ENCODE results near the gene NT5DC4. TPM values are rescaled to one million over a fixed set of nuclear protein-coding genes. Genes with fewer than 3 reads are reported as not detected.

Gene NT5DC4
- total and polyA plus RNA-seq, 4 donors: 1.2 TPM; not detected in 3

DNA sequence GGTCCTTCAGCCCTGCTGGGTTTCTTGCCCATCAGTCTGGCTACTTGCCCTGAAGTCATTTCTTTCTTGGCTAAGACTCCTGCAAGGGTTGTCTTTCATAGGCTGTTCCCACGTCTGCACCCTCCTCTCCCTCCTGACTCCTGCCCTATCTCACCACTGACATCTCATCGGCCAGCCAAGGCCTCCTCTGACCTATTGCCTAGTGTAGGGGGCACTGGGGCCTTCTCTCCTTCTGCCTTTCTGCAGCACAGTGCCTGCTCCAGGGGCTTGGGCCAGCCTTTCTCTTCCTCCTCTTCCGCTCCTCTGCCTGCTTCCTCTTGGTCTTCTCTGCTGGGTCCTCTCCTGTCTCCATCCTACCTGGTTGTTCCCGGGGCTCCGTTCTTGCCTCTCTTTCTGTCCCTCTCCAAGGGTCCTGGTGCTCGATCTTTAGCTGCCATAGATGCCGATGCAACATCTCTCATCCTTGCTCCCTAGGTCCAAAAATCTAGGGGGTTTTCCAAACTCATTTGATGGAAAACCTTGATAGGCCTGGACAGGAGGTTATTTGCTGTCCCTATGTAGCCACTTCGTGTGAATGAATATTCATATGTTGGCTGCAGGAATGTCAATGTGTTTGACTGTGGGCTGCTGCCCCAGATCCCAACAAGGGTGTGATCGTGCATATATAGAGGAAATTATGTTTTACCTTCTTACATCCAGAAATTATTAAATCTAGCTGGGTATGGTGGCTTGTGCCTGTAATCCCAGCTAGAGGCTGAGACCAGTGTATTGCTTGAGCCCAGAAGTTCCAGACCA is 9.7 kb upstream of the NT5DC4 start:
- no peaks in the 10 kb centered on the region for H3K4me1 ChIP-seq (ENCODE audit: control insufficient read depth in 4 of 4, insufficient read depth in 4 of 4, low read length in 3 of 4)
- TF ChIP-seq, protein P1, sequence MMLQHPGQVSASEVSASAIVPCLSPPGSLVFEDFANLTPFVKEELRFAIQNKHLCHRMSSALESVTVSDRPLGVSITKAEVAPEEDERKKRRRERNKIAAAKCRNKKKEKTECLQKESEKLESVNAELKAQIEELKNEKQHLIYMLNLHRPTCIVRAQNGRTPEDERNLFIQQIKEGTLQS (IDR thresholded peaks at IDR 0.05): no peak
- TF ChIP-seq, protein P2, sequence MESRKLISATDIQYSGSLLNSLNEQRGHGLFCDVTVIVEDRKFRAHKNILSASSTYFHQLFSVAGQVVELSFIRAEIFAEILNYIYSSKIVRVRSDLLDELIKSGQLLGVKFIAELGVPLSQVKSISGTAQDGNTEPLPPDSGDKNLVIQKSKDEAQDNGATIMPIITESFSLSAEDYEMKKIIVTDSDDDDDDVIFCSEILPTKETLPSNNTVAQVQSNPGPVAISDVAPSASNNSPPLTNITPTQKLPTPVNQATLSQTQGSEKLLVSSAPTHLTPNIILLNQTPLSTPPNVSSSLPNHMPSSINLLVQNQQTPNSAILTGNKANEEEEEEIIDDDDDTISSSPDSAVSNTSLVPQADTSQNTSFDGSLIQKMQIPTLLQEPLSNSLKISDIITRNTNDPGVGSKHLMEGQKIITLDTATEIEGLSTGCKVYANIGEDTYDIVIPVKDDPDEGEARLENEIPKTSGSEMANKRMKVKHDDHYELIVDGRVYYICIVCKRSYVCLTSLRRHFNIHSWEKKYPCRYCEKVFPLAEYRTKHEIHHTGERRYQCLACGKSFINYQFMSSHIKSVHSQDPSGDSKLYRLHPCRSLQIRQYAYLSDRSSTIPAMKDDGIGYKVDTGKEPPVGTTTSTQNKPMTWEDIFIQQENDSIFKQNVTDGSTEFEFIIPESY (IDR thresholded peaks at IDR 0.05): no peak
- no peak for TF ChIP-seq SP1 (IDR thresholded peaks at IDR 0.05)
- no peak for TF ChIP-seq NR2F2 (IDR thresholded peaks at IDR 0.05)
- no peak for TF ChIP-seq FOXA1 (IDR thresholded peaks at IDR 0.05)
- TF ChIP-seq GABPA (IDR thresholded peaks at IDR 0.05 in 1 of 2, conservative IDR thresholded peaks at IDR 0.05 in 1 of 2): no peak
- no peak for TF ChIP-seq HNF4A (conservative IDR thresholded peaks at IDR 0.05)
- no peak for TF ChIP-seq HNF4G (IDR thresholded peaks at IDR 0.05)
- TF ChIP-seq TAF1 (conservative IDR thresholded peaks at IDR 0.05): no peak
- no peak for TF ChIP-seq YY1 (IDR thresholded peaks at IDR 0.05)
- TF ChIP-seq, protein P3, sequence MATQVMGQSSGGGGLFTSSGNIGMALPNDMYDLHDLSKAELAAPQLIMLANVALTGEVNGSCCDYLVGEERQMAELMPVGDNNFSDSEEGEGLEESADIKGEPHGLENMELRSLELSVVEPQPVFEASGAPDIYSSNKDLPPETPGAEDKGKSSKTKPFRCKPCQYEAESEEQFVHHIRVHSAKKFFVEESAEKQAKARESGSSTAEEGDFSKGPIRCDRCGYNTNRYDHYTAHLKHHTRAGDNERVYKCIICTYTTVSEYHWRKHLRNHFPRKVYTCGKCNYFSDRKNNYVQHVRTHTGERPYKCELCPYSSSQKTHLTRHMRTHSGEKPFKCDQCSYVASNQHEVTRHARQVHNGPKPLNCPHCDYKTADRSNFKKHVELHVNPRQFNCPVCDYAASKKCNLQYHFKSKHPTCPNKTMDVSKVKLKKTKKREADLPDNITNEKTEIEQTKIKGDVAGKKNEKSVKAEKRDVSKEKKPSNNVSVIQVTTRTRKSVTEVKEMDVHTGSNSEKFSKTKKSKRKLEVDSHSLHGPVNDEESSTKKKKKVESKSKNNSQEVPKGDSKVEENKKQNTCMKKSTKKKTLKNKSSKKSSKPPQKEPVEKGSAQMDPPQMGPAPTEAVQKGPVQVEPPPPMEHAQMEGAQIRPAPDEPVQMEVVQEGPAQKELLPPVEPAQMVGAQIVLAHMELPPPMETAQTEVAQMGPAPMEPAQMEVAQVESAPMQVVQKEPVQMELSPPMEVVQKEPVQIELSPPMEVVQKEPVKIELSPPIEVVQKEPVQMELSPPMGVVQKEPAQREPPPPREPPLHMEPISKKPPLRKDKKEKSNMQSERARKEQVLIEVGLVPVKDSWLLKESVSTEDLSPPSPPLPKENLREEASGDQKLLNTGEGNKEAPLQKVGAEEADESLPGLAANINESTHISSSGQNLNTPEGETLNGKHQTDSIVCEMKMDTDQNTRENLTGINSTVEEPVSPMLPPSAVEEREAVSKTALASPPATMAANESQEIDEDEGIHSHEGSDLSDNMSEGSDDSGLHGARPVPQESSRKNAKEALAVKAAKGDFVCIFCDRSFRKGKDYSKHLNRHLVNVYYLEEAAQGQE (IDR thresholded peaks at IDR 0.05): no peak
- TF ChIP-seq, protein P4, sequence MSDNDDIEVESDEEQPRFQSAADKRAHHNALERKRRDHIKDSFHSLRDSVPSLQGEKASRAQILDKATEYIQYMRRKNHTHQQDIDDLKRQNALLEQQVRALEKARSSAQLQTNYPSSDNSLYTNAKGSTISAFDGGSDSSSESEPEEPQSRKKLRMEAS (IDR thresholded peaks at IDR 0.05): no peak
- no peak for TF ChIP-seq RXRA (IDR thresholded peaks at IDR 0.05)
- TF ChIP-seq RAD21 (IDR thresholded peaks at IDR 0.05): no peak
- TF ChIP-seq, protein P5, sequence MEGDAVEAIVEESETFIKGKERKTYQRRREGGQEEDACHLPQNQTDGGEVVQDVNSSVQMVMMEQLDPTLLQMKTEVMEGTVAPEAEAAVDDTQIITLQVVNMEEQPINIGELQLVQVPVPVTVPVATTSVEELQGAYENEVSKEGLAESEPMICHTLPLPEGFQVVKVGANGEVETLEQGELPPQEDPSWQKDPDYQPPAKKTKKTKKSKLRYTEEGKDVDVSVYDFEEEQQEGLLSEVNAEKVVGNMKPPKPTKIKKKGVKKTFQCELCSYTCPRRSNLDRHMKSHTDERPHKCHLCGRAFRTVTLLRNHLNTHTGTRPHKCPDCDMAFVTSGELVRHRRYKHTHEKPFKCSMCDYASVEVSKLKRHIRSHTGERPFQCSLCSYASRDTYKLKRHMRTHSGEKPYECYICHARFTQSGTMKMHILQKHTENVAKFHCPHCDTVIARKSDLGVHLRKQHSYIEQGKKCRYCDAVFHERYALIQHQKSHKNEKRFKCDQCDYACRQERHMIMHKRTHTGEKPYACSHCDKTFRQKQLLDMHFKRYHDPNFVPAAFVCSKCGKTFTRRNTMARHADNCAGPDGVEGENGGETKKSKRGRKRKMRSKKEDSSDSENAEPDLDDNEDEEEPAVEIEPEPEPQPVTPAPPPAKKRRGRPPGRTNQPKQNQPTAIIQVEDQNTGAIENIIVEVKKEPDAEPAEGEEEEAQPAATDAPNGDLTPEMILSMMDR (IDR thresholded peaks at IDR 0.05; ENCODE audit: low read depth, low read length, missing input control): no peak
- no peak for TF ChIP-seq FOXA2 (IDR thresholded peaks at IDR 0.05)
- TF ChIP-seq JUND (IDR thresholded peaks at IDR 0.05): no peak
- H3K27ac ChIP-seq (ENCODE audit: low read depth in 1 of 2, low read length in 2 of 2): no peak overlapping the region
- no peaks in the 10 kb centered on the region for H3K36me3 ChIP-seq (ENCODE audit: control insufficient read depth in 4 of 4, insufficient read depth in 3 of 4, low read depth in 1 of 4, low read length in 3 of 4)
- H3K27me3 ChIP-seq (ENCODE audit: control insufficient read depth in 4 of 4, insufficient read depth in 4 of 4, low read length in 3 of 4): no peaks in the 10 kb centered on the region
- WGBS: 84% methylated on average over 9 of the region's 9 CpGs
- no peak for DNase-seq (ENCODE audit: low spot score)
- H3K9ac ChIP-seq (ENCODE audit: low read depth in 1 of 2, low read length in 2 of 2): no peak overlapping the region
- no peak overlapping the region for H3K4me3 ChIP-seq (ENCODE audit: low read depth in 1 of 3, low read length in 3 of 3)
- no peaks in the 10 kb centered on the region for H3K9me3 ChIP-seq (ENCODE audit: control insufficient read depth in 4 of 4, low read length in 3 of 4)
